Heart left ventricle (tissue), 16 donors: Measurements from ENCODE around the gene ZBTB8OS. TPM values are rescaled to one million over a fixed set of nuclear protein-coding genes. Genes with fewer than 3 reads are reported as not detected.
A peak's percentile ranks its signal among the peaks of the same experiment; 100 is the strongest.
"Not testable (repeated sequence)": the region's sequence is repeated elsewhere in the genome, so short reads cannot be mapped to it uniquely, and the experiment has no call there.

Source experiments
- ATAC-seq, 4 donors: fragments of 200-7000 bp; cut with Tn5 transposase; one replicate each; pipeline ENCODE4 v1.9.1; 2020 to 2022; ENCODE audit warnings: moderate library complexity in 4 of 4, mild to moderate bottlenecking in 3 of 4, moderate number of reproducible peaks in 1 of 4
- DNase-seq, 5 donors: peaks; one replicate each; pipeline ENCODE4 v3.0.0-alpha.2; 2020
- H3K27ac ChIP-seq, 12 donors: fragments of 200-600 bp; sonication (generic) in 4 of 12; one replicate each; pipeline versions ENCODE4 v1.5.0 to v1.8.0; 2016 to 2022; ENCODE audit warnings: mild to moderate bottlenecking in 2 of 12
- H3K27me3 ChIP-seq, 9 donors: fragments of 200-600 bp; sonication (generic) in 2 of 9; one replicate each; pipeline versions ENCODE4 v1.5.1 to v1.8.0; 2016 to 2022; ENCODE audit warnings: mild to moderate bottlenecking in 3 of 9
- H3K36me3 ChIP-seq, 9 donors: fragments of 200-600 bp; sonication (generic) in 2 of 9; one replicate each; pipeline versions ENCODE4 v1.5.0 to v1.8.0; 2018 to 2022; ENCODE audit warnings: mild to moderate bottlenecking in 2 of 9
- H3K4me1 ChIP-seq, 12 donors: fragments of 200-600 bp; sonication (generic) in 4 of 12; one replicate each; pipeline versions ENCODE4 v1.5.0 to v1.8.0; 2016 to 2022; ENCODE audit warnings: mild to moderate bottlenecking in 3 of 12
- H3K4me3 ChIP-seq, 12 donors: fragments of 200-600 bp; sonication (generic) in 4 of 12; one replicate each; pipeline versions ENCODE4 v1.5.0 to v1.8.0; 2017 to 2022; ENCODE audit warnings: mild to moderate bottlenecking in 9 of 12, moderate library complexity in 4 of 12
- H3K9me3 ChIP-seq, 12 donors: fragments of 200-600 bp; sonication (generic) in 4 of 12; one replicate each; pipeline versions ENCODE4 v1.5.0 to v1.8.0; 2016 to 2022; ENCODE audit warnings: mild to moderate bottlenecking in 1 of 12
- CTCF ChIP-seq, 12 donors: fragments of 200-600 bp; sonication (generic) in 4 of 12; IDR thresholded peaks; one replicate each; pipeline versions ENCODE4 v1.5.0 to v1.8.0; 2018 to 2022; ENCODE audit warnings: antibody characterized with exemption in 12 of 12, mild to moderate bottlenecking in 5 of 12
- POLR2A ChIP-seq, 2 donors: fragments of 450-650 bp; IDR thresholded peaks; one replicate each; pipeline ENCODE4 v1.6.1; 2017; ENCODE audit warnings: antibody characterized with exemption in 2 of 2, mild to moderate bottlenecking in 2 of 2, moderate library complexity in 2 of 2
- WGBS, 4 donors: extraction: QIAGEN DNeasy Blood & Tissue Kit in 2 of 4; methylation state at CpG; one replicate each; pipeline versions ENCODE4 v1.1.5 to v1.1.7; 2013 to 2018; 5-methylcytosine and 5-hydroxymethylcytosine counted together
- intact Hi-C, 10 donors: fragments of 100-400 bp; cut with DNase I; formaldehyde crosslinking; loops; one replicate each; pipeline versions ENCODE4 v1.11.1 to v1.14.2; 2022
- long read RNA-seq, 3 donors: library from polyadenylated mRNA; unstranded; transcript quantifications; one replicate each; pipeline ENCODE4 v2.0.0, GENCODE V29; 2020 to 2021
- polyA plus RNA-seq, 2 donors: library from polyadenylated mRNA; stranded (reverse); fragments of 200-250 nt; gene quantifications; one replicate each; pipeline ENCODE4 v1.2.3, GENCODE V29; 2013
- total RNA-seq, 9 donors: library from RNA; depleted of rRNA in 2 of 9; stranded (reverse); fragments of >200 nt in 2 of 9; fragmentation: NEBNext Ultra II Directional in 3 of 9; extraction: Animal tissue kit (Norgen Biotek cat#: 25700) in 3 of 9; gene quantifications; one replicate each; pipeline versions ENCODE4 v1.1.0 to v1.2.4, GENCODE V29; 2016 to 2023
- donor health status: ischemic (EF 13 %, LVEDD 7.1; RV severe dilation, severe dysfunction).
- donor health status: healthy with polysubstance abuse.
- donor health status: DM: no; HTN: yes; CAD: no.
- donor health status: DM: no; HTN: no; CAD: no.
- donor health status: ischemic (EF 25% LVEDD 6.9; RV normal size, moderate dysfunction).
- donor health status: ischemic (EF 25% LVEDD 5.7; RV mildly dilated, moderate dysfunction).
- donor health status: healthy.
- donor health status: DM: yes; HTN: yes; CAD: no.
- donor health status: ischemic (EF 35%, LVEDD 5.7; RV mildly dilated, moderate dysfunction).
- donor health status: nonischemic (EF 11% LVEDD 7.7; RV severe dilation, severe dysfunction).
- donor health status: DM: yes; HTN: yes; CAD: no.
- donor health status: PGD.
- donor health status: ischemic (EF 29% LVEDD 5.4; RV normal size, mild dysfunction).
- donor health status: nonischemic (EF 23%, LVEDD 6.1; RV moderate dilation, normal function).

The ZBTB8OS gene
- total RNA-seq (10 to 100 TPM; 16.5 to 37.1 (median 33.7) TPM), polyA plus RNA-seq (10 to 100 TPM; 34.3 to 60.3 TPM)
- long read RNA-seq, donor 1, partial matches to known transcripts, result 3 of 15 reads
- long read RNA-seq, donor 1, other reads (novel, unspliced or antisense), result 7 of 15 reads
- long read RNA-seq, donor 2, transcript ZBTB8OS-208 (7 exons, 1,601 nt), result major isoform, 18 of 51 reads
- long read RNA-seq, donor 2, partial matches to known transcripts, result 4 of 51 reads
- long read RNA-seq, donor 2, other reads (novel, unspliced or antisense), result 22 of 51 reads
- long read RNA-seq, donor 3, partial matches to known transcripts, result 0 of 12 reads
- long read RNA-seq, donor 3, other reads (novel, unspliced or antisense), result 8 of 12 reads

GRCh38 chr1:32650248-32650751 lies at the start of gene ZBTB8OS:
Gene ZBTB8OS, minus strand, starts transcription at chr1:32650550. Its CDS starts 21 bp downstream, at chr1:32650529.
- H3K27me3 ChIP-seq, result no peaks in the 10 kb centered on the region

GRCh38 chr1:32696996-32697395 lies 46.6 kb upstream of the ZBTB8OS start:
- WGBS, 4 donors, result 97 to 98% (median 97%) methylated on average over 8 of the region's 8 CpGs
- DNase-seq, H3K27ac ChIP-seq, H3K36me3 ChIP-seq, H3K9me3 ChIP-seq, H3K27me3 ChIP-seq, intact Hi-C loops, H3K4me3 ChIP-seq, ATAC-seq: not testable (repeated sequence)
- H3K4me1 ChIP-seq, result peaks cover 0 to 37% (median 26%) of the 10 kb centered on the region in 12 donors

More at GRCh38 chr1:32650248-32650751, at the start of gene ZBTB8OS:
- TF ChIP-seq POLR2A (IDR thresholded peaks at IDR 0.05), result no peak
- no peak for TF ChIP-seq CTCF (IDR thresholded peaks at IDR 0.05)
- H3K4me1 ChIP-seq, result peaks cover 2 to 55% (median 25%) of the 10 kb centered on the region in 12 donors
- WGBS, 4 donors, result 0% methylated on average over 21 of the region's 21 CpGs
- H3K27ac ChIP-seq, result peak within 1 kb of the TSS; percentile 95 to 100 (median 97)
- ATAC-seq, result peak; percentile 91 to 94 (median 92)
- H3K4me3 ChIP-seq, result peak within 1 kb of the TSS; percentile 54 to 95 (median 72)
- H3K9me3 ChIP-seq, result no peaks in the 10 kb centered on the region
- H3K36me3 ChIP-seq, result peaks cover 0 to 45% (median 24%) of the 10 kb centered on the region in 9 donors
- intact Hi-C loops, result loop anchor here in 1 of 10 donors (2.0 kb wide), 1 partner anchor 35 kb away; no protein-coding TSS in a partner anchor
- peak; percentile 92 to 94 (median 93) for DNase-seq

- peaks cover 0 to 28% (median 19%) of the 10 kb centered on the region in 12 donors for H3K4me1 ChIP-seq
- peaks cover 0 to 9% (median 0%) of the 10 kb centered on the region in 9 donors for H3K36me3 ChIP-seq
- intact Hi-C loops, result no loop called here
- no peaks in the 10 kb centered on the region for H3K27me3 ChIP-seq
- ATAC-seq (no peak), DNase-seq (no peak)
- TF ChIP-seq CTCF (IDR thresholded peaks at IDR 0.05), result no peak
- no peak for TF ChIP-seq POLR2A (IDR thresholded peaks at IDR 0.05)
- H3K9me3 ChIP-seq, result no peaks in the 10 kb centered on the region
- peak overlapping the region in 2 of 12 donors; percentile 62 to 63 for H3K27ac ChIP-seq
- 91 to 96% (median 95%) methylated on average over 9 of the region's 9 CpGs for WGBS, 4 donors
- H3K4me3 ChIP-seq, result no peak overlapping the region
Measured at GRCh38 chr1:32696041-32696440, 45.7 kb upstream of the ZBTB8OS start.

- Histone ChIP-seq H3K4me1 (peaks cover 0 to 27% (median 19%) of the 10 kb centered on the region in 12 donors), H3K36me3 (peaks cover 0 to 12% (median 0%) of the 10 kb centered on the region in 9 donors)
- intact Hi-C loops, result no loop called here
Measured at GRCh38 chr1:32695098-32695904, 45.0 kb upstream of the ZBTB8OS start.

More at GRCh38 chr1:32695098-32695904, 45.0 kb upstream of the ZBTB8OS start:
- H3K27ac ChIP-seq, result peak overlapping the region in 9 of 12 donors; percentile 2 to 63 (median 39)
- H3K4me3 ChIP-seq, result peak overlapping the region in 4 of 12 donors; percentile 4 to 15 (median 6)
- no peaks in the 10 kb centered on the region for H3K27me3 ChIP-seq
- H3K9me3 ChIP-seq, result no peaks in the 10 kb centered on the region
- no peak for TF ChIP-seq CTCF (IDR thresholded peaks at IDR 0.05)
- DNase-seq (peak; percentile 63 to 86 (median 71)), ATAC-seq (peak in 3 of 4 donors; percentile 60 to 67 (median 62))
- WGBS, 4 donors, result 49 to 67% (median 58%) methylated on average over 17 of the region's 17 CpGs
